Adipocyte (in vitro differentiated cells): ENCODE data around the gene OR52H1.

Experiments
- DNase-seq: peaks from one replicate; pipeline ENCODE4 v3.0.0-alpha.2; 2015; ENCODE audit warnings: low read depth
- H3K27me3 ChIP-seq: replicated peaks from 2 replicates; pipeline ENCODE4 v1.7.0; 2013; ENCODE audit warnings: mild to moderate bottlenecking, low read length, moderate library complexity; ENCODE audit not compliant: control insufficient read depth, insufficient read depth
- H3K36me3 ChIP-seq: 2 replicates; pipeline ENCODE4 v1.7.0; 2013; ENCODE audit warnings: low read length, mild to moderate bottlenecking, moderate library complexity; ENCODE audit not compliant: control insufficient read depth, insufficient read depth, severe bottlenecking
- H3K4me1 ChIP-seq: 2 replicates; pipeline ENCODE4 v1.7.0; 2013; ENCODE audit warnings: mild to moderate bottlenecking, low read length, moderate library complexity; ENCODE audit not compliant: control insufficient read depth, insufficient read depth
- H3K4me3 ChIP-seq: 2 replicates; pipeline ENCODE4 v1.7.0; 2013; ENCODE audit warnings: mild to moderate bottlenecking, low read length, moderate library complexity
- H3K9ac ChIP-seq: 2 replicates; pipeline ENCODE4 v1.7.0; 2013; ENCODE audit warnings: mild to moderate bottlenecking, low read length, moderate library complexity
- H3K9me3 ChIP-seq: 2 replicates; pipeline ENCODE4 v1.7.0; 2013; ENCODE audit warnings: mild to moderate bottlenecking, low read length, moderate library complexity; ENCODE audit not compliant: control insufficient read depth

Gene OR52H1

DNA sequence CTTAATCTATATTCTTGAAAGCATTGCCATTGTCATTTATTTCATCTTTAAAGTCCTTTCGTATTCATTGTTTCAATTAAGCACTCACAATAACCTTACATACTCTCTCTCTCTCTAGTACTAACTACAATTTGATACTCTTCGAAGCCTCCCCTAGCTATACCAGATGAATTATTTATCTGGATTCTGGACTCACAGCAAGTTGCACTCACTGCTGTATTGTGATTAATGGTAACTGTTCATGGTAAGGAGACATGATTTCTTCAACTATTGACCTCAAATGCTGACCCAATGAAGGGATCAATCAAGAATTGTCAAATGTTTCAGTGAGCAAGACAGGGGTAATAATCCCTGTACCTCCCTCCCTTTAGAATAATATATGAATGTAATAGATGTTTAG lies 26.3 kb upstream of the OR52H1 start:
- DNase-seq: no peak
- no peaks in the 10 kb centered on the region for H3K9me3 ChIP-seq

DNA sequence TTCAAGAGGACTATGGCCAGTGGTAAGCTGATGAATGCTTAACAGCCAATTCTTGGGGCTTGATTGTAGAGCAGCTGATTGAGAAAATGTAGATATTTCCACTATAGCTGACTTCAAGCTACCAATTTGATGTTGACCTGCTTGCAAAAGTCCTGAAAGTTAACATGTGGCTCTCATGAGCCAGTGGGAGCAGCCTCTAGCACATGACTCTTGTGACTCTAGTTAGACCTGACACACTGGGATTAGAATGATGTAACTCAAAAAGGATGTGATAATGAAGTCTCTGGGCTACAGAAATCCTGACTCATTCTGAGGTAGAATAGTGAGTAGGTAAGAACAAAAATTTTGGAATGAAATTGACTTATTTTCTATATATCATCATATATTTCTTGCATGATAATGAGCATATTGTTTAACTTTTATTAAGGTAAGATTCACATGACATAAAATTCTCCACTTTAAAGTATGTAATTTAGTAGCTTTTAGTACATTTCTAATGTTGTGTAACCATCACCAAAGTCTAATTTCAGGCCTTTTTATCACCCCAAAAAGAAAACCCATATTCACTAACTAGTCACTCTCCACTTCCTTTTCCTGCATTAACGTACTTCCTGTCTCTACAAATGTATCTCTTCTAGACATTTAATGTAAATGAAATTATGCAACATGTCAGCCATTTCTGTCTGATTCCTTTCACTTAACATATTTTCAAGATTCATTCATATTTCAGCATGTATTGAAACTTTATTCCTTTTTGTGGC lies 16.1 kb upstream of the OR52H1 start:
- H3K9ac ChIP-seq: no peak overlapping the region
- H3K36me3 ChIP-seq: no peaks in the 10 kb centered on the region
- H3K27me3 ChIP-seq: no peaks in the 10 kb centered on the region
- no peaks in the 10 kb centered on the region for H3K9me3 ChIP-seq
- no peak for DNase-seq
- H3K4me1 ChIP-seq: no peaks in the 10 kb centered on the region
- H3K4me3 ChIP-seq: no peak overlapping the region

More for the DNA sequence above, 26.3 kb upstream of the OR52H1 start:
- no peaks in the 10 kb centered on the region for H3K36me3 ChIP-seq
- H3K27me3 ChIP-seq: peaks cover 3% of the 10 kb centered on the region
- no peaks in the 10 kb centered on the region for H3K4me1 ChIP-seq
- H3K9ac ChIP-seq: no peak overlapping the region
- no peak overlapping the region for H3K4me3 ChIP-seq

- Histone ChIP-seq H3K27me3 (no peaks in the 10 kb centered on the region), H3K9me3 (no peaks in the 10 kb centered on the region), H3K9ac (no peak overlapping the region), H3K4me1 (peaks cover 4% of the 10 kb centered on the region), H3K4me3 (no peak overlapping the region), H3K36me3 (no peaks in the 10 kb centered on the region)
- DNase-seq: no peak
Observed at GRCh38 chr11:5557751-5558150, 9.4 kb upstream of the OR52H1 start.

DNA sequence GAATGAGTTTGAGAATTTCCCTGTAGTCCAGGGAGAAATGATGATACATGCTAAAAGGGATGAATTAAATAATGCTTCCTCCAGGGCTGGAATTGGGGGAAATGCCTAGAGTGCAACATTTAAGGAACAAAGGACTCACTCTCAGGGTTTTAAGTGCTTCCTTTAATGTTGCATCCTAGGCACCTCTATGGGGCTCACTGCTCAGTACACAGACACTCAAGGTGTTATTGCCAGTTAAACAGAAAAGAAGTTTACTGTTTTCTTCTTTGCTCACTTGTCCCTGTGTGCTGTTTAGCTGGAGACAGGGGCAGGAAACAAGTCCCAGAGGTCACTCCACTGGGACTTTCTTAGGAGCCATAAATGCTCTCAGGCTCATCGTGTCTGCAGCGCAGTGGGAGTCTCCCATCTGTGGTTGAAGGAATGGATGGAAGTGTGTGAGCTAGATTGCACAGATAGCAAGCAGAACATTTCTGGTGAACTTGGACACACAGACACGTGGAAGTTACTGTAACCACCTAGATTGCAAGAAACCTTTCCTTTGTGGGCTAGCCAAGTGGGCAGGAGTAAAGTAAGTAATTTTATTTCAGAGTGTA lies 8.4 kb upstream of the OR52H1 start:
- DNase-seq: no peak
- Histone ChIP-seq H3K9ac (no peak overlapping the region), H3K9me3 (no peaks in the 10 kb centered on the region), H3K4me3 (no peak overlapping the region), H3K36me3 (no peaks in the 10 kb centered on the region), H3K27me3 (no peaks in the 10 kb centered on the region), H3K4me1 (peaks cover 4% of the 10 kb centered on the region)

DNA sequence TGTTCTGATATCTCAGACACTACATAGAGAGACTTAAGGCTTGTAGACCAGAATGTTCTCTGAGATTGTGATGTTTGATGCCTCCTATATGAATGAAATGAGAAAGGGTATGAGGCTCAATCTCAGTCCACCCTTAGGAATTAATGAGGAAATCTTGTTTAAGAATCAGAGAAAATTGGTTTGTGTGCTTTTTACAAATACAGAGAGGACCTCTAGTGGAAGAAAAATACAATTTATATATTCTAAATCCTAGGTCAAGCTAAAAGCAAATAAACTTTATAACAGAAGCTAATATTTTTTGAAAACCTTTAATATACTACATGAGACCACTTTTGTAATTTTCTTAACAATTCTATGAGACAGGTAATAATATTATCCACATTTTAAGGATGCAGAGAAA lies 5.0 kb upstream of the OR52H1 start:
- Histone ChIP-seq H3K36me3 (no peaks in the 10 kb centered on the region), H3K9me3 (no peaks in the 10 kb centered on the region), H3K4me1 (peaks cover 8% of the 10 kb centered on the region), H3K4me3 (no peak overlapping the region), H3K27me3 (no peaks in the 10 kb centered on the region), H3K9ac (no peak overlapping the region)
- DNase-seq: peak; percentile 7

DNA sequence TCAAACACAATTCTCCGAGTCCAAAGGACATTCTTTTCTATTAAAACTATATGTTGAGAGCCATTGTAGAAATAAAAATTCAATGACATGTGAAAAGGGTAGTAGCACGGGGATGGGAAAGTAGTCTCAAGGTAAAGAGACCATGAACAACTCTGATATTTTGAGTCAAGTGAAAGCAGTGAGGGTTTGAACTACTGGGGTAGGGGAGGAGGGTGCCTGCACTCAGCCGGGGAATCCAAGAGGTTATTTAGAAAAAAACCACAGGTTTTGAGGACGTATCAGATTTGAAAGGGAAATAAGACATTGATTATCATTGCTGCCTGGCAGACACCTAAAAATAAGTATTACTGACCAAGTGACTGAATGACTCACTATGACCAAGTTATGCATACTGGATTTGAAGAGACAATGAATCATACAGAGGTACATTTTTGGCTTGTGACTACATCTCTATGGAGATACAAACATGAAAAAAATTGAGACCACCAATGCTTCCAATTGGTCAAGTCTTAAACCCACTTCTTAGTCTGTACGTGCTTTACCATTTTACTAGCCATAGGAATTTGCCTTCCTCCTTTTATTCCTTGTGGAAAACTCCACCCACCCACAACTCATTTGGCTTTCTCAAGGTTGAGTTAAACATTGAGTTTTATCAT lies 2.2 kb upstream of the OR52H1 start:
- Histone ChIP-seq H3K27me3 (no peaks in the 10 kb centered on the region), H3K9ac (no peak overlapping the region), H3K36me3 (no peaks in the 10 kb centered on the region), H3K9me3 (no peaks in the 10 kb centered on the region), H3K4me3 (no peak overlapping the region), H3K4me1 (peaks cover 4% of the 10 kb centered on the region)
- peak; percentile 49 for DNase-seq

- no peaks in the 10 kb centered on the region for H3K27me3 ChIP-seq
- H3K9me3 ChIP-seq: no peaks in the 10 kb centered on the region
- H3K9ac ChIP-seq: no peak overlapping the region
- DNase-seq: no peak
- no peaks in the 10 kb centered on the region for H3K36me3 ChIP-seq
- H3K4me3 ChIP-seq: no peak overlapping the region
- peaks cover 4% of the 10 kb centered on the region for H3K4me1 ChIP-seq
Observed at GRCh38 chr11:5547982-5548381, 358 bp downstream of the OR52H1 start.

GRCh38 chr11:5546457-5546856 lies 1.9 kb downstream of the OR52H1 start:
- Histone ChIP-seq H3K9ac (no peak overlapping the region), H3K9me3 (no peaks in the 10 kb centered on the region), H3K36me3 (no peaks in the 10 kb centered on the region), H3K4me1 (peaks cover 4% of the 10 kb centered on the region), H3K27me3 (no peaks in the 10 kb centered on the region), H3K4me3 (no peak overlapping the region)
- DNase-seq: no peak

- no peak overlapping the region for H3K4me3 ChIP-seq
- no peaks in the 10 kb centered on the region for H3K36me3 ChIP-seq
- H3K4me1 ChIP-seq: peaks cover 3% of the 10 kb centered on the region
- no peak overlapping the region for H3K9ac ChIP-seq
- no peak for DNase-seq
- H3K9me3 ChIP-seq: no peaks in the 10 kb centered on the region
- H3K27me3 ChIP-seq: no peaks in the 10 kb centered on the region
Observed at GRCh38 chr11:5541427-5541826, 6.9 kb downstream of the OR52H1 start.

DNA sequence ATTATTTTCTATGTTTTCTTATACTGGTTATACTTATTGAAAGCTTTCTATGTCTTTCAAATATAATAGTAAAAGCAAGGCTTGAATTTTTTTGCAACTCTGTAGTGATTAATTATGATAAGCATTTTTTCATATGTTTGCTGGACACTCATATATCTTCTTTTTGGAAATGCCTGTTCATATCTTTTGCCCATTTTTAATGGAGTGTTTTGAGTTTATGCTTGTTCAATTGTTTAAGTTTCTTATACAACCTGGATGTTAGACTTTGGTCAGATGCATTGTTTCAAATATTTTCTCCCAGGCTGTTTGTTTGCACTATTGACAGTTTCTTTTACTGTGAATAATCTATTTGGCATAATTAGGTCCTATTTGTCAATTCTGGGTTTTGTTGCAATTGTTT lies 11.9 kb downstream of the OR52H1 start:
- Histone ChIP-seq H3K4me1 (peaks cover 6% of the 10 kb centered on the region), H3K9ac (no peak overlapping the region), H3K36me3 (no peaks in the 10 kb centered on the region), H3K27me3 (no peaks in the 10 kb centered on the region), H3K9me3 (no peaks in the 10 kb centered on the region), H3K4me3 (no peak overlapping the region)
- DNase-seq: no peak

DNA sequence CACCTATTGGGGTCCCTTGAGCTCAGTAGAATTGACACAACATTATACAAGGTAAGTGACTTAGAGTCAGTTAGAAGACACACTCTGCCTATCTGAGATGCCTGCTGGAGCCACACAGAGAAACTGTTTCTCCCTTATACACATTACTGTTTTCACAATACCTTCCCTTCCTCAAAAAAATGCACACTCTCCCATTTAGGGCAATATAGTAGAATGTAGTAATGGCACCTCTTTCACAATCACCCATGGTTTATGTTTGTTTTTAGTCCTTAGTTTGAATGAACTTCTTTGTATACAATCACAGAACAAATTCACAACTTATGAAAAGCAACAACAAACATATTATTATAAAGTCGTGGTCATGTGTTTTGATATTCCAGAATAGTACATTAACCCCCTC lies 14.3 kb downstream of the OR52H1 start:
- H3K36me3 ChIP-seq: no peaks in the 10 kb centered on the region
- H3K9me3 ChIP-seq: no peaks in the 10 kb centered on the region
- H3K9ac ChIP-seq: no peak overlapping the region
- DNase-seq: peak; percentile 36
- H3K4me3 ChIP-seq: no peak overlapping the region
- no peaks in the 10 kb centered on the region for H3K27me3 ChIP-seq
- H3K4me1 ChIP-seq: peaks cover 6% of the 10 kb centered on the region
